Stimulated activated naive CD4-positive, alpha-beta T cell (primary cell): Measurements from ENCODE around the gene RIF1.

Experiments
- DNase-seq, 6 experiments: peaks; one replicate each; lab custom pipeline; 2025; lab: John Stamatoyannopoulos, UW

RIF1 gene, protein sequence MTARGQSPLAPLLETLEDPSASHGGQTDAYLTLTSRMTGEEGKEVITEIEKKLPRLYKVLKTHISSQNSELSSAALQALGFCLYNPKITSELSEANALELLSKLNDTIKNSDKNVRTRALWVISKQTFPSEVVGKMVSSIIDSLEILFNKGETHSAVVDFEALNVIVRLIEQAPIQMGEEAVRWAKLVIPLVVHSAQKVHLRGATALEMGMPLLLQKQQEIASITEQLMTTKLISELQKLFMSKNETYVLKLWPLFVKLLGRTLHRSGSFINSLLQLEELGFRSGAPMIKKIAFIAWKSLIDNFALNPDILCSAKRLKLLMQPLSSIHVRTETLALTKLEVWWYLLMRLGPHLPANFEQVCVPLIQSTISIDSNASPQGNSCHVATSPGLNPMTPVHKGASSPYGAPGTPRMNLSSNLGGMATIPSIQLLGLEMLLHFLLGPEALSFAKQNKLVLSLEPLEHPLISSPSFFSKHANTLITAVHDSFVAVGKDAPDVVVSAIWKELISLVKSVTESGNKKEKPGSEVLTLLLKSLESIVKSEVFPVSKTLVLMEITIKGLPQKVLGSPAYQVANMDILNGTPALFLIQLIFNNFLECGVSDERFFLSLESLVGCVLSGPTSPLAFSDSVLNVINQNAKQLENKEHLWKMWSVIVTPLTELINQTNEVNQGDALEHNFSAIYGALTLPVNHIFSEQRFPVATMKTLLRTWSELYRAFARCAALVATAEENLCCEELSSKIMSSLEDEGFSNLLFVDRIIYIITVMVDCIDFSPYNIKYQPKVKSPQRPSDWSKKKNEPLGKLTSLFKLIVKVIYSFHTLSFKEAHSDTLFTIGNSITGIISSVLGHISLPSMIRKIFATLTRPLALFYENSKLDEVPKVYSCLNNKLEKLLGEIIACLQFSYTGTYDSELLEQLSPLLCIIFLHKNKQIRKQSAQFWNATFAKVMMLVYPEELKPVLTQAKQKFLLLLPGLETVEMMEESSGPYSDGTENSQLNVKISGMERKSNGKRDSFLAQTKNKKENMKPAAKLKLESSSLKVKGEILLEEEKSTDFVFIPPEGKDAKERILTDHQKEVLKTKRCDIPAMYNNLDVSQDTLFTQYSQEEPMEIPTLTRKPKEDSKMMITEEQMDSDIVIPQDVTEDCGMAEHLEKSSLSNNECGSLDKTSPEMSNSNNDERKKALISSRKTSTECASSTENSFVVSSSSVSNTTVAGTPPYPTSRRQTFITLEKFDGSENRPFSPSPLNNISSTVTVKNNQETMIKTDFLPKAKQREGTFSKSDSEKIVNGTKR (N-terminal part only)

GRCh38 chr2:151409601-151410484 is at the start of gene RIF1:
Gene RIF1, plus strand, starts transcription at chr2:151409902. Its CDS starts 522 bp downstream, at chr2:151410424.
- DNase-seq, result peak; percentile 45 to 83 (median 61)

- DNase-seq, result no peak
Observed at GRCh38 chr2:151361674-151362370, 47.9 kb upstream of the RIF1 start.

DNA sequence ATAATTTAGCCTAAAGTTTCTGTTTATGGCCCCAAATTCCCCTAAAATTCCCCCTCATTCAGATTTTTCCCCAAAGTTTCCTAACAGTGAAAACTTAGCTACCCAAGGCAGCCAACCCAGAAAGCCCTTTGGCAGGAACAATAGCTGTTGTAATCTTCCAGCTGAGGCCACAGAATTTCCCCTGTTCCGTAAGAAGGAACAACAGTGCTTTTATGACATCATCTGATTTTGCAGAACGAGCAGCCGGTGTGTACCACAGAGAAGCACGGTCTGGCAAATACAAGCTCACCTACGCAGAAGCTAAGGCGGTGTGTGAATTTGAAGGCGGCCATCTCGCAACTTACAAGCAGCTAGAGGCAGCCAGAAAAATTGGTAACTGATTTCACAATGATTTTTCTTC is 46.0 kb upstream of the RIF1 start:
- no peak for DNase-seq

GRCh38 chr2:151367571-151367970 is 42.1 kb upstream of the RIF1 start:
- DNase-seq, result no peak

GRCh38 chr2:151374436-151374835 is 35.3 kb upstream of the RIF1 start:
- DNase-seq, result no peak

- DNase-seq, result peak in 3 of 6 experiments; percentile 2 to 22 (median 10)
Observed at GRCh38 chr2:151379169-151379568, 30.5 kb upstream of the RIF1 start.

- no peak for DNase-seq
Observed at GRCh38 chr2:151380580-151381235, 29.0 kb upstream of the RIF1 start.

- no peak for DNase-seq
Observed at GRCh38 chr2:151381266-151381665, 28.4 kb upstream of the RIF1 start.

DNA sequence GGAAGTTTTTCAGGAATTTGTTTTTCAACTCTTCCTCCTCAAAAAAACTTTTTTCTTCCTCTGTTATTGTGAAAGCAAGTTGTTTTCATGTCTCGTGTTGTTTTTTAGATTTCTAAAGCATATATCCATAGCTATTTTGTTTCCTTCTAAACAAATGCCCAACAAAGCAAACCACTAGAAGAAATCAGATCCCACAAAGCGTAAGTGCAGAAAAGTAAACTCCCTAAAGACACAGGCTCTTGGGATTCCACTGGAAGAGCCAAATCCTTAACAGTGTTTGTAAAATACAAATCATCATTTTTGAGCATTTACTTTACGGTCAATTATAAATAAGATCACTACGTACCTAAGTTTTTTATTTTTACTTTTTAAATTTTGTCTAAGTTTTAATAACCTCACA is 21.7 kb upstream of the RIF1 start:
- no peak for DNase-seq

GRCh38 chr2:151391436-151391835 is 18.3 kb upstream of the RIF1 start:
- no peak for DNase-seq

DNA sequence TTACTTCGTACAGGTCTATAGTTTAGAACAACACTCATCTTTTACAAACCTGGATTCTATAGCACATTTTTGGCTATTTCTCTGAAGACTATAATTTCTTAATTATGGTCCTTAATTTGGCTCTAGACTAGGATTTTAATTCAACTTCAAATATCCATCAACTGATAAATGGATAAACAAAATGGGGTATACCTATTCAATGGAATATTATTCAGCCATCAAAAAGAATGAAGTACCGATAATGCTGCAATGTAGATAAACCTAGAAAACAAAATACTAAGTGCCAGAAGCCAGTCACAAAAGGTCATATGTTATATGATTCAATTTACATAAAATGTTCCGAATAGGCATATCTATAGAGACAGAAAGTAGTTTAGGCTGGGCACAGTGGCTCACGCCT is 15.2 kb upstream of the RIF1 start:
- no peak for DNase-seq

DNA sequence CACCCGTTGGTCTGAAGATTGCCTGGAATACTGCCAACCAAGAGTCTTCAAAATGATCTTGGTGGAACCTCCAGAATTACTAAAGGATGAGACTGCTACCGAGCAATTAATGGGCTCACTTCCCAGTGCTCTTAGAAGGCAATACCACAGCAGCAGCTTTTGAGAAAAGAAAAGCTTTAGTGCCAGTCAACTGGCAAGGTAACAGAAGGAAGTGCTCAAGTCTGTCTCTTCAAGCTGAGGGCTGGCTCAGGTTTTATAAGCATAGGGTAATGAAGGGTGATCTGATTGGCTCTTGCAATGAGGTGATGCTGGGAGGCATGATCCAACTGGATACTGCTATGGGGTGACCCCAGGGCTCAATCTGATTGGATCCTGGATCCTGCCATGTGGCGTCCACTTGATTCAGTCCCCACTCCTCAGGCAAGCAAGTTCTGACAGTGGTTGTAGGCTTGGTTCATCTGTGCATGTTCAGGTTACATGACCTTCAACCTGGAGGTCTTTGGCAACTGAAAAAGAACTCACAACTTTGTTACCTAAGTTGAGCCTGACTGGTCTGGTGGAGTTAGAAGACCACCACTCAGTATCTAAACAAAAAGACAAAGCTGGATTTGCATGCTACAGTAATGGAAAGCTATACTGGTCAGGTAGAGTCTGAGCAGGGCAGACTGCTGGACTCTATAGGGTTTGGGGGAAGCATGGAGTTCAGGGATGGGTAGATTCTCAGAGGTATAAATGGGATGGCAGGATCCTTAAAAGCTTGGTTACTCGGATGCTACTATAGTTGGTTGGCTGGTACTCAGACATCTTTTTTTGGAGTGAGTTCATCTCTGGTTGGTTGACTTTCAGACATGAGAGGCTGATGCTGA is 14.0 kb upstream of the RIF1 start:
- no peak for DNase-seq

DNA sequence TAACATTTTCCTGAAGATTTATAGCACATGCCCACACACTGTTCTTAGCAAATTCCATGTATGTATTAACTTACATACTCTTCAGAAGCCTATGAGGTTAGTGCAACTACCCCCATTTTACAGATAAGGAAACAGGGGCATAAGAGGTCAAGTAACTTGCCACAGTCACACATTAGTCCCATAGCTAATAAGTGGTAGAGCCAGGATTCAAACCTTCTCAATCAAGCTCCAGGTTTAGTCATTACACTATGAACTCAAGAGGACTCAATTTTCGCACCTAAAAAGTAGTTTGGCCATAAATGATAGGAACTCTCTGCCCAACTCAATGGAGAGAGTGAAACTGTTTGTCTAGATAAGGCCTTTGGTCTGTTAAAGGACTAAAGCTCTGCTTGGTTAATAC is 9.7 kb upstream of the RIF1 start:
- no peak for DNase-seq

- DNase-seq, result no peak
Observed at GRCh38 chr2:151401149-151401548, 8.6 kb upstream of the RIF1 start.

DNA sequence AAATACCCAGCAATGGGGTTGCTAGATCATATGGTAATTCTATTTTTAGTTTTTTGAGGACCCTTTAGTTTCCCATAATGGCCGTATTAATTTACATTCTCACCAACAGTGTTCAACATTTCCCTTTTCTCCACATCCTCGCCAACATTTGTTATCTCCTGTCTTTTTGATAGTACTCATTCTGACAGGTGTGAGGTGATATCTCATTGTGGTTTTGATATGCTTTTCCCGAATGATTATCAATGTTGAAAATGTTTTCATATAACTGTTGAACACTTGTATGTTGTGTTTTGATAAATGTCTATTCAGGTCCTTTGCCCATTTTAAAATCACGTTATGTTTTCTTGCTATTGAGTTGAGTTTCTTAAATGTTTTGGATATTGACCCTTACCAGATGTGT is 5.8 kb upstream of the RIF1 start:
- no peak for DNase-seq

- no peak for DNase-seq
Observed at GRCh38 chr2:151405376-151405775, 4.3 kb upstream of the RIF1 start.

GRCh38 chr2:151407281-151407680 is 2.4 kb upstream of the RIF1 start:
- DNase-seq, result no peak

- DNase-seq, result peak in 1 of 6 experiments; percentile 26
Observed at GRCh38 chr2:151408788-151409600, 708 bp upstream of the RIF1 start.
